GOT3 (cell line): ENCODE results near the gene MYO1C.
"Not testable (repeated sequence)": the region's sequence is repeated elsewhere in the genome, so short reads cannot be mapped to it uniquely, and the experiment has no call there.

ENCODE experiments used
- DNase-seq: peaks from one replicate; lab custom pipeline; 2025; ENCODE audit warnings: mixed read lengths; lab: John Stamatoyannopoulos, UW

The MYO1C gene

DNA sequence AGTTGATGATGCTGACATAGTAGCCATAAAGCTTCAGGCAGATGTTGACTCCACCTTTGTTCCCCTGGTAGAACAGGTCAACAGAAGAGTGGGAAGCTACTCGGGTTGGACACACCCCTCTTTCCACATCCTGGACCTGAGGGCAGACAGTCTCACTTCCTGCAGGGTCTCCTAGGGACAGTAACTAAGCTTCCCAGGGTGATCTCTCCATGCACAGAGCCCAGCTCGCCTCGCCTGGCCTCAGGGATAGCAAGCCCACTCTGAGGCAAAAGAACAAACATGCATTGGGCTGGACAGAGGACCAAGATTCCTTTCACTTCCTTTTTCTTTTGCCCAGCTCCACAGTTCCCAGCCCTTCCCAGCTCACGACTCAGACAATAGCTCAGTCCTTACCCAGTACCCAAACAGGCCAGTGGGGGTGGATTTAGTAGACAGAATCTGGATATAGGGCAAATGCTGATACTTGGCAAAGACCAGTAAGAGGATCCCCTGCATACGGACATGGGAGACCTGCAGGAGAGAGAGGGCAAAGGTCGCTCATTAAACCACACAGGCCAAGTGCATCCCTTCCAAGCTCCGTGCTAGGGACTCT is 16.9 kb upstream of the MYO1C start:
- no peak for DNase-seq

- not testable (repeated sequence) for DNase-seq
Measured at GRCh38 chr17:1508709-1509108, 16.2 kb upstream of the MYO1C start.

GRCh38 chr17:1506649-1507267 is 14.3 kb upstream of the MYO1C start:
- no peak for DNase-seq

- DNase-seq = no peak
Measured at GRCh38 chr17:1505586-1505985, 13.1 kb upstream of the MYO1C start.

GRCh38 chr17:1504866-1505265 is 12.4 kb upstream of the MYO1C start:
- no peak for DNase-seq

DNA sequence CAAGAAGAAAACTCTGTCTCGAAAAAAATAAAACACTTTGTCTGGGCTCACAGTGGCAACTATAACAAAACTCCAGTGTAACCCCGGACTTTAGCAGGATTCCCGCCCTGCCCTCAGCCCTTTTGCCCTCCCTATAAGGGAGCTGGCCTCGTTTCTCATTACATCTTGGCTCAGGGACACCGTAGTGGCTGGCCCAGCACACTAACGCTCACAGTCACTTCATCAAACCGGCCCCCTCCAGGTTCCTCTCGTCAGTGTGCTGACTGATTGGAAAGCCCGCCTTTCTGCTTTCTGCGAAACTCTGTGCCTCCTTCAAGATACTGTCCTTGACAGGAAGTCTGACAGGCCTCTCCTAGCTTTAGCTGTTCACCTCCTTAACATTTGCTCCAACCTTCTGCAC is 11.2 kb upstream of the MYO1C start:
- DNase-seq = no peak

DNA sequence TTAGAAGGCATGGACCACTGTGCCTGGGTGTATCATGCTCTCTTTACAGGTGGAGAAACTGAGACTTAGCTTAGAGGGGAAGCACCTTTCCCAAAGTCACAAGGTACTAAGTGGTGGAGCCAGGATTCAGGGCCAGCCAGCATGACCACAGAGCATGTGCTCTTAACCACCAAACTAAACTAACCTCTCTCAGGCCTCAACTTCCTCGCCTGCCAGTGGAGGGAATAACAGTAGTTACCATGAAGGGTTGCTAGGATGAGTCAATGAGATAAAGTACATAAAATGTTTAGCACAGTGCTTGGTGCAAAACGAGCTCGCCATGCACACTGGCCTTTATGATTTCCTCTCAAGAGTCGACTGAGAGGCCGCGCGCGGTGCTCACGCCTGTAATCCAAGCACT is 6.4 kb upstream of the MYO1C start:
- no peak for DNase-seq

DNA sequence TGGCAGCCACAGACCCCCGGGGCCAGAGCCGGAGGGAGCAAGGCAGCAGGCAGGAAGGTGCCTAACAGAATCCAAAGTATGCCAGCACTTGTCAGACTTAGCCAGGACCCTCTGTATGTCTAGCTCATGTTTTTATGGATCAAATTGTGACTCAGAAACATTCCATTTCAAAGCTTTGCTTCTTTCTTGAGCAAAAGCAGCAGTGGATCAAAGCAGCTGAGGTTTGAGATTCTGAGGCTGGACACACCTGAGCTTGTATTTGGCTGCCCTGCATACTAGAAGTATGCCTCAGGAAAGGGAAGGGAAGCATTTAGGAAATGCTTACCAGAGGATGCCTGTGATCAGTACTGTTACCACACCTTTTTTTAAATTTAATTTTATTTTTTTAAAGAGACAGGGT is 5.7 kb upstream of the MYO1C start:
- no peak for DNase-seq

DNA sequence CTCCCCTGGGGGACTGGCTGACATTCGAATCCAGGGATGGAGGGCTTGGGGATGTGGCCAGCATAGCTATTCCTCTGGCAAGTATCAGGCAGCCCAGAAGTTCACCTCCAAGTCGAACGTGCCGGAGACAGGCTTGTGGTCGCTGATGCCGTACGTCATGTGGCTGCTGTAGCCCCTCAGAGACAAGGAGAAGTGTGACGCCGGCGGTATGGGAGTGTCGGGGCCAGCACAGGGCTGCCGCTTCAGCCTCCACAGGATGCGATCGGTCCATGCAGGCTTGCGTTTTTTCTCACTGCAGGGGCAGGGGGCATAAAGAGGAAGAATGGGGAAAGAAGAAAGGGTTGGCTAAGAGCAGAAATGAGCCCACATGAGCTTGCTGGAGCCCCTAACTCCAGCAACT is 5.3 kb upstream of the MYO1C start:
- no peak for DNase-seq

DNA sequence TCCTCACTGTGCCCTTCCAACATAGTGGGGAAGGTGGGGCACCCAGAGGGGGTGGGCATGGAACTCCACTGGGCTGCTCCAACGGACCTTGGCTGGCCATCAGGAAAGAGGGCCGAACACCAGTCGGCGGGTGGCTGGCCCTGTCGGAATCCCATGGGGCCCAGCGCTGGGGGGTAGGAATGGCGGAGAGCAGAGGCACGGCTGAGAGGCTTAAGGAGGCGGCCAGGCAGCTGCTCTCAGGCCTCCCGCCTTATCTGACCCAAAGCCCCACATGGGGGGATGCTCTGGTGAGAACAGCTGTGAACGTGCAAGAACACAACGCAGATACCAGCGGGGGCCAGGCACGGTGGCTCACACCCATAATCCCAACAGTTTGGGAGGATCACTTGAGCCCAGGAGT is 4.4 kb upstream of the MYO1C start:
- DNase-seq = no peak

GRCh38 chr17:1495265-1495989 is 2.9 kb upstream of the MYO1C start:
- no peak for DNase-seq

DNA sequence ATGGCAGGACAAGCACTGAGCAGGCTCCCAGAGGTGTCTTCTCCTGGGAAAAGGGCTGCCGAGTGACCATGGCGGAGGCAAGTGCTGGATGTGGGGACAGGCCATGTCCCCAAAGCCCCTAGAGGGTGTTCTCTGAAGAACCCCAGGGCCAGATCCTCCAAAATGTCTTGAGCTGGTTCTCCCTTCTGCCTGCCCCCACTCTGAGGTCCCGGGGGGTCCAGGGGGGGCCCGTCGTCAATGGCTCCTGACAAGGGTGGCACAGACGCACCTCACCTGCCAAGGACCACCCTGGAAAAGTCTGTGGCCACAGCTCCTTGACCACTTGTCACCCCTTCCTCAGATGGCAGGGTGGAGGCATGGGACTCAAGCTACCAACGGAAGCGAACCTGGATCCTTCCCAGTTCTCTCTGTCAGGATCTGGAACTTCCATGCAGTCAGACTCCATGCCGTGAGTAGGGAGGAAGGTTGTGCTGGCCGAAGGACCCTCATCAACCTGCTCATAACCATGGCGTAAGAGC is 2.3 kb upstream of the MYO1C start:
- DNase-seq = no peak

- no peak for DNase-seq
Measured at GRCh38 chr17:1494203-1494602, 1.7 kb upstream of the MYO1C start.

- DNase-seq = no peak
Measured at GRCh38 chr17:1493291-1493980, 950 bp upstream of the MYO1C start.

GRCh38 chr17:1491443-1492248 is 840 bp downstream of the MYO1C start:
- no peak for DNase-seq

DNA sequence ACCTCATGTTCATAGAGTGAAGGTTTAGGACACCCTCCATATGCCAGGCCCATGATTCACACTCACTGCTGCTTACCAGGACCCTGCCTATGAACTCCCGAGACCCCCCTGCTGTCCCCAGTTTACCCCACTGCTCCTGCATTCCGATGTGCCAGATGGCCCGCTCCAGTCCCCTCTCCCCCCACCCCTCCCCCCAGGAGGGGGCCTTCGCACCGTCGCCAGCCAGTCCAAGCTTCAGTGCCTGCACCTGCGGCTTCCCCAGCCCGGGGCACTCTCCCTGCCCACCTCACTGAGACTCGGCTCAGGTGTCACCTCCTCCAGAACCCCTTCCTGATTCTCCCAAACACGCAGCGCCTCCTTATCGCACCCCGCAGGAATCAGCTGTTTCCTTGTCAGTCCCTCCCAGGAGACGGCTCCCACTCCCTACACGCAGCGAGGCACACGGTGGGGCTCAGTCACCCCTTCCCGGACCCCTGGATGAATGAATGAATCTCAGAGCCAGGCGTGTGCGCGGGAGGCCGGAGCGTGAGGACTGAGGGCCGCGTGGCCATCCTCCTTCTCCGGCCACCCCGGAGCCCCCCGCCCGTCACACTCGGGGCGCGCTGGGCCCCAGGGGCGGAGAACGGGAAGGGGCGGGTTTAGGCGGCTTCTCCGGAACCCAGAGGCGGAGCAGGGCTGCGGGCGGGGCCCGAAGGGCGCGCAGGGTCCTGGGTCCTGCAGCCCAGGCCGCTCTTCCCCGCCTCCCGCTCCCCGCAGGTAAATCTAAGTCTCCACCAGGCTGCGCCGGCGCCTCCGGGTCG is 1.6 kb downstream of the MYO1C start:
- no peak for DNase-seq

DNA sequence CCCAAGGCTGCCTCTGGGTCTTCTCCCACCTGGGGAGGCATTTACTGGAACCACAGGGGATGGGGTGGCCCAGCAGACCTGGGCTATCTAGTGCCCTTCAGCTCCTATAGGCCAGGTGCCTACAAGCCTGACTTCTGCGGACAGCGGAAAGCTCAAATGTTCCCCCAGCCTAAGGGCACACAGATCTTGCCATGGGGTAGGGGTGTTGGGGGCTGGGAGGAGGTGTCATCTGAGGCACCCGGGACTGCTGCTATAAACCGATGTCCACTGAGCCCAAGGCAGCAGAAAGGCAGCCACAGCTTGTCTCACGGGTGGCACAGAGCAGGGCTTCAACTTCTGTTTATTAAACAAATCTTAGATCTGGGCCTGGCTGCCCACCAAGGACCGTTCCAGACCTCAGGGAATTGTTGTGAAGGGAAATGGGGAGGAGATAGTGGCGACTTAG is 3.6 kb downstream of the MYO1C start:
- no peak for DNase-seq

- DNase-seq = peak; percentile 54
Measured at GRCh38 chr17:1487939-1488825, 4.3 kb downstream of the MYO1C start.

- DNase-seq = no peak
Measured at GRCh38 chr17:1486802-1487695, 5.4 kb downstream of the MYO1C start.
